ENCODE results near the gene HHEX.

GRCh38 chr10:92667078-92667477 is 22.7 kb upstream of the HHEX start:
- no peak for TF ChIP-seq POLR2AphosphoS5 (IDR thresholded peaks at IDR 0.05; ENCODE audit: borderline replicate concordance, low read depth, low read length)
- no peak for TF ChIP-seq EZH2 (IDR thresholded peaks at IDR 0.05)
- no peak for TF ChIP-seq FOXP2 (optimal IDR thresholded peaks at IDR 0.05; ENCODE audit: control extremely low read depth, extremely low read length, insufficient read depth)

All from SK-N-MC (cell line).